Stimulated activated CD4-positive, alpha-beta T cell treated with anti-CD3 and anti-CD28 coated beads, Interleukin-4, amount 100 ng/mL, for 24 hours (primary cell): Measurements from ENCODE around the gene OR6J1.
"Not testable (repeated sequence)": the region's sequence is repeated elsewhere in the genome, so short reads cannot be mapped to it uniquely, and the experiment has no call there.

Source experiments
- DNase-seq: peaks from one replicate; pipeline ENCODE4 v3.0.0-alpha.2; 2020

Gene OR6J1

DNA sequence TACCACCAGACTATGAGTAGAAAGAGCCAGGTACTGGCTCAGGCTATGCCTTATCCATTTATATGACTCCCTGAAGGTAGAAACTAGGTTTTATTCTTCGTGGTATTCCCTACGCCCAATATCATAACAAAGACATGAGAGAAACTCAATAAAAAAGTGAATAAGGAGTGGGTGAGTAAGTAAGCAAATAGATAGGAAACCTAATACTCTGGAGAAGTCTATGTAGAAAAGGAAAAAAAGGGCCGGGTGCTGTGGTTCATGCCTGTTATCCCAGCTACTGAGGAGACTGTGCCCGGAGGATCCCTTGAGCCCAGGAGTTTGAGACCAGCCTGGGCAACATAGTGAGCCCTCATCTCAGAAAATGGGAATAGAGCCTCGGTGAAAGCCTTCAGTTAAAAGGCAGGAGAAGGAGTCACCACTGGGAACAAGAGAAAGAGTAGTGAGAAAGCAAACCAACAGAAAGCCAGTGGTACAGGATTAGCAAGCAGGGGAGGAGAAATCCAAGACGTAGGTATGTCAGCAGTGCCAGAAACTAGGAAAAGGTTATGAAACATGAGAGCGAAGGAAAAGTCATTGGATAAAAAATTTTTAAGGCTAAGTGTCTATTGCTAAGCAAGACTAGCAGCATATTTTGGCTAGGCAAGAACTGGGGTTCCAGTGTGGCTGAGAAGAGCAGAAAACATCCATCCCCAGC is 6.0 kb upstream of the OR6J1 start:
- DNase-seq, result no peak

GRCh38 chr14:22648506-22648905 is 4.4 kb upstream of the OR6J1 start:
- DNase-seq, result no peak

- DNase-seq, result no peak
Measured at GRCh38 chr14:22646570-22647254, 2.6 kb upstream of the OR6J1 start.

DNA sequence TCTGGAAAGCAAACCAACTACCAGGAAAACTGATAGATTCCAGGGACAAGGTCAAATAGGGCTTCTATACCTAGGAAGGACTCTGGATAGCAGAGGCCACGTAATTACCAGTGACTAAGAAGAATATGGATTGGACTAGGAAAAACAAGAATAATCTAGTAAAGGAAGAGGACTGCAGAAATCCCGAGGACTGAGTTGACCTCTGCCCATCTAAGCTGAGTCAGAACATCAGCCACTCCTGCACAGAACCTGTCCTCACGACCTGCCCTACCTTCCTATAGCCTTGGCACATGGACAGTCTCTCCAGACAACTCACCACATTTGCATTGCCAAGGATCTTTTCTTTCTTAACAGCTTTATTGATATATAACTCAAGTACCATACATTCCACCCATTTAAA is 2.3 kb downstream of the OR6J1 start:
- no peak for DNase-seq

DNA sequence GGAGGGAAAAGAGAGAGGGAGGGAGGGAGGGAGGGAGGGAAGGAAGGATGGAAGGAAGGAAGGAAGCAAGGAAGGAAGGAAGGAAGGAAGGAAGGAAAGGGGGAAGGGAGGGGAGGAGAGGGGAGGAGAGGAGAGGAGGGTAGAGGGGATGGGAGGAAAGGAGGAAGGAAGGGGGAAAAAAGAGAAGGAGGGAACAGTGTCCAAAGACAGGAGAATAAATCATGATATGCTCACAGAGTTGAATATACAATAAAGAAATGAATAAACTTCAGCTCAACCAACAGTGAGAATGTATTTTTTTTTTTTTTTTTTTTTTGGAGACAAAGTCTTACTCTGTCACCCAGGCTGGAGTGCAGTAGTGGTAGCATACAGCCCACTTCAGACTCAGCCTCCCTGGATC is 4.0 kb downstream of the OR6J1 start:
- DNase-seq, result no peak

DNA sequence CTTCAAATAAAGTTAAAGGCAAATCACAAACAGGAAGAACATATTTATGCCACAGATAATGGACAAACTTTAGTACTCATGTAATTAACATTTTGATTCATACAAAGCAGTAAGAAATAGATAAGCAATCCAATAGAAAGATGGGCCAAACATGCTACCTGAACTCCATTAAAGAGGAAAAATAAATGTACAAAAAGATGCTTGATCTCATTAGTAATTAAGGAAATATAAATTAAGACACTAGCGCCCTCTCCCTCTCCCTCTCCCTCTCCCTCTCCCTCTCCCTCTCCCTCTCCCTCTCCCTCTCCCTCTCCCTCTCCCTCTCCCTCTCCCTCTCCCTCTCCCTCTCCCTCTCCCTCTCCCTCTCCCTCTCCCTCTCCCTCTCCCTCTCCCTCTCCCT is 8.2 kb downstream of the OR6J1 start:
- DNase-seq, result not testable (repeated sequence)

DNA sequence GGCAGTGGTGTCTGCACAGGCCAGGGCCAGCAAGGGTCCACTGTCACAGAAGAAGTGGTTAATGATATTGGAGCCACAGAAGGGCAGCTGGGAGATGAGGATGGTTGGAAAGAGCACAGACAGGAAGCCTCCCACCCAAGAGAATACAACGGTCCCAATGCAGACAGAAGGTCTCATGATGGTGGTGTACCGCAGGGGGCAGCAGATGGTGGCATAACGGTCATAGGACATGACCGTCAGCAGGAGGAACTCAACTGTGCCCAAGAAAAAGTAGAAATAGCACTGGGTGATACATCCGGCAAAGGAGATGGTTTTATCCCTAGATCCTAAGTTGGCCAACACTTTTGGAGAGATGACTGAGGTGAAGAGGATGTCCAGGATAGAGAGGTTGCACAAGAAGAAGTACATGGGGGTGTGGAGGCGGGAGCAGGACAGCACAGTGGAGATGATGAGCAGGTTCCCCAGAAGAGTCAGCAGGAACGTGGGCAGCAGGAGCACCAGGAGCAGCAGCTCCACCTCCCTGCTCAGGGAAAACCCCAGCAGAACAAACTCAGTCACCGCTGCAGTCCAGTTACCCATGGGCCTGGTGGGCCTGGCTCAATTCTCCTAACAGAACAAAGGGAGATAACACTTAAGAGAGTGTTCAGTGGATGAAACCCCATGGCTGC is 9.8 kb downstream of the OR6J1 start:
- no peak for DNase-seq

- DNase-seq, result no peak
Measured at GRCh38 chr14:22630486-22630885, 13.7 kb downstream of the OR6J1 start.

- no peak for DNase-seq
Measured at GRCh38 chr14:22630066-22630465, 14.1 kb downstream of the OR6J1 start.

- DNase-seq, result no peak
Measured at GRCh38 chr14:22629361-22629760, 14.8 kb downstream of the OR6J1 start.

- no peak for DNase-seq
Measured at GRCh38 chr14:22627506-22628263, 16.5 kb downstream of the OR6J1 start.

GRCh38 chr14:22626590-22626989 is 17.6 kb downstream of the OR6J1 start:
- no peak for DNase-seq

DNA sequence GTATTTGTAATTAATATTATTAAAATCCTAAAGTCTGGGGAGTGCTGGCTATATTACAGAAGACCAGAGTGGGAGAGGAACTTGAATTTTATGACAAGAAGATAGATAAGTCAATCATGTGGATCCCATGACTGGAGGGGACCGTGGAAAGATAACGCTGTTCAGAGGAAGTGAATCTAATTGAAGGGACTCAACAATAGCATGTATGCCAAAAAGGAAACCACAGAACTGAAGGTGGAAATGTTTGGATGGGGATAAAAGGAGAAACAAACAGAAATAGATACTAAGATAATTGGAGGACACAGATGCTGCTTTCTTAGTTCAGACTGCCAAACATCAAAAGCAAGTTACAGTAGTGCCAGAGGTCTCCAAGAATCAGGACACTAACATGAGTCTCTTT is 21.1 kb downstream of the OR6J1 start:
- DNase-seq, result no peak

DNA sequence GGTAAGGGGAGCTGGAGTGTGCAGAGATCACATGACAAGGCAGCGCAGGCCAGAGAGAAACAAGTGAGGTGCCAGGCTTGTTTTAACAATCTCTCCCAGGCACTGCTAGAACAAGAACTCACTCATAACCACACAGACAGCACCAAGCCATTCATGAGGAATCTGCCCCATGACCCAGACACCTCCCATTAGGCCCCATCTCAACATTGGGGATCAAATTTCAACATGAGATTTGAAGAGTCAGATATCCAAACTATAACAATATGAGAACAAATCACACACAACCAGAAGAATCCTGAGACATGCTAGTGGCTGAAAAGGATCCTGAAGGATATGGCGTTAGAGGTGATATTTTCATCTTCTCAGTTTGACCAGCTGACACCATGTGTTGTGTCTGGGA is 21.9 kb downstream of the OR6J1 start:
- DNase-seq, result no peak

DNA sequence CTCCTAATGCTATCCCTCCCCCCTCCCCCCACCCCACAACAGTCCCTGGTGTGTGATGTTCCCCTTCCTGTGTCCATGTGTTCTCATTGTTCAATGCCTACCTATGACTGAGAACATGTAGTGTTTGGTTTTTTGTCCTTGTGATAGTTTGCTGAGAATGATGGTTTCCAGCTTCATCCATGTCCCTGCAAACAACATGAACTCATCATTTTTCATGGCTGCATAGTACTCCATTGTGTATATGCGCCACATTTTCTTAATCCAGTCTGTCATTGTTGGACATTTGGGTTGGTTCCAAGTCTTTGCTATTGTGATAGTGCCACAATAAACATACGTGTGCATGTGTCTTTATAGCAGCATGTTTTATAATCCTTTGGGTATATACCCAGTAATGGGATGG is 28.4 kb downstream of the OR6J1 start:
- not testable (repeated sequence) for DNase-seq

DNA sequence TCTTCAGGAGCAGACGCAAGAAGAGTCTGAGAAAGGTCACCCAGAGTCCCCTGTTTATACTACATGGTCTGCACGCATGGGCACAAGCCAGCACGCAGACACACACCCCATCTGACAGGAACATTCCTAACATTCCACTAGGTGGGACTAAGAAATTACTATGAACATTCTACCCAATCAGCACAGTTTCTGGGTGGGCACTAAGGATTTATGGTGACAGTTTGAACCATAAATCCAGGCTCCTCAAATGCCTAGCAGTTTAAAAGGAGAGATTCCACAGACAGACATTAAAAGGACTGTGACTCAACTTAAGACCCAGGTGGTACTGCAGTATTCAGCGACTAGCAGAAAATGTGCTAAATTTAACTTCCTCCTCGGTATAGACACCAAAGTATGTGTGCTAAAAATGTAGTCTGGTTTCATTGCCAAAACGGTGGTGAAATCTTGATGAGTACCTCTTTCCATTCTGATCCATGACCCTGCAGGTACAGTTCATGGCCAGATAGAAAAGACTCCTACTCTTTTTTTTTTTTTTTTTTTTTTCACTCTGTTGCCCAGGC is 29.8 kb downstream of the OR6J1 start:
- DNase-seq, result no peak

GRCh38 chr14:22613736-22614239 is 30.4 kb downstream of the OR6J1 start:
- DNase-seq, result no peak

- no peak for DNase-seq
Measured at GRCh38 chr14:22613106-22613695, 31.0 kb downstream of the OR6J1 start.

DNA sequence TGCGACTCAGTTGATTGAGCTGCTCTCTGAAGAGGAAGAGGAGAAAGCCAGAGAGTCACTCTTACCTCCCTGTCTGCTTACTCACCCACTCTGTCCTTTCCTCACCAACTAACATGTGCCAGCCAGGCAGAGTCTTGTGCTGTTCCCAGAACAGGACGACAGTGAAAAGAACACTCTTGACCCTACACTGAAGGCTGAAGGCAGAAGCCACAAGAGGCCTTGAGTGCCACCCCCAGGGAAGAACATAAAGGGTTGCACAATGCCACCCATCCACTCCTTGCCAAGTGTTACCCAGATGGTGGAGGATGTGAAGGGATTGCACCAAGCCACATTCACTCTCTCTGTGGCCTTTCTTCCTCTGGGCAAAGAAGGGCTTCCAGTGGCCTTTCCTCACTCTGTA is 33.2 kb downstream of the OR6J1 start:
- DNase-seq, result no peak

- no peak for DNase-seq
Measured at GRCh38 chr14:22607291-22607690, 36.9 kb downstream of the OR6J1 start.

DNA sequence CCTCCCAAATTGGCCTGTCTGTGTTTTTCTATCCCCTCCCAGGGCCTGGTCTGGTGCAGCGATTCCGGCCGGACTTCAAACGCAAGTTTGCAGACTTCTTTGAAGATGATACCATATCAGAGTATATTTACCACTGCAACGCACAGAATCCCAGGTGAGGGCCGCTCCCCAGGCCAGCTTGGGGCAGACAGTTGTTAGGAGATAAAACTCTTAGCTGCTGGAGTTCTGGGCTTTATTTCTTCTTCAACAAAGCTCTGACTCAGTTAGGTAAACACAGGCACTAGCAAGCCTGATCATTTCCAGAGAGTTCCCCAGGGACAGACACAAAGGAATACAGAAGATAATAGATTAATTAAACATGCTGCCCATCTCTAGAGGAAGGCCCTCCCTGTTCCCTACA is 37.8 kb downstream of the OR6J1 start:
- no peak for DNase-seq

GRCh38 chr14:22602862-22603261 is 41.3 kb downstream of the OR6J1 start:
- no peak for DNase-seq

- DNase-seq, result no peak
Measured at GRCh38 chr14:22601996-22602395, 42.2 kb downstream of the OR6J1 start.
